Measurements from ENCODE around the gene INO80E.
"Not testable (repeated sequence)": the region's sequence is repeated elsewhere in the genome, so short reads cannot be mapped to it uniquely, and the experiment has no call there.

INO80E gene

DNA sequence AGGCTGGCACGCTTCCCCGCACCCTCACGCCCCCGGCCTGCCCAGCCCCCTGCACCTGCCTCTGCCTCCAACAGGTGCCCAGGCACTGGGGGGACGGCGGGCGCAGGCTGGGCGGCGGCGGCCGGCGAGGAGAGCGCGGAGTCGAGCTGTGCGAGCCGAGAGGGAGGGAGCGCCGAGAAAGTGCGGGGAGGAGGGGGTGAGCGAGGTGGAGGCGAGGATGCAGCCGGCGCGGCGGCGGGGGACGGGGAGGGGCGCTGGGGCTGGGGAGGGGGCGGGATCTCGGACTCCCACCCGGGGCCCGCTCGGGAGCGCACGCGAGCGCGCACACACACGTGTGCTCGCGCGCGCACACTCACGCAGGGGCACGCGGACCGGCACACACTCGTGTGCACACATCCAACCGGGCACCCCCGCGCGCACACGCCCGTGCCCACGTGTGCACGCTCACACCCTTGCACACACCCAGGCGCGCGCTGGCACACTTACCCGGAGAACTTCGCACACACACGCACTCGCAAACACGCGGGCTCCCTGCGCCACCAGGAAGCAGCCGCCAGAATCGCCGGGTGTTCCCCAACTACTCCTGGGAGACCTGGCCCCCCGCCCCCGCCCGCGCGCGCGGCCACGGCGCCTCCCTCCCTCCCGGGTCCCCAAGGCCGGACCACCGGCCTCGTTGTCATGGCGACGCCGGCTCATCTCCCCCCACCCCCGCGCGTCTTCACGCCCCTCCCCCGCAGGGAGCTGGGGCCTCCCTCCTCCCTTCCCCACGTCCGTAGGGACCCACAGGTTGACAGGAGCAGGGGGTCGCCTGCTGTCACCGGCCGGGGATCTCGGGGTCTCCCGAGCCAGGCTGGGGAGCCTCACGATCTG, 15.0 kb downstream of the INO80E start, which contains the start of gene DOC2A:
TSS of gene DOC2A (minus strand) at position 184 of the 870 bp plus-strand sequence. CDS start 805 bp downstream, outside the sequence.
- DNase-seq = peak in 2 of 3 donors; percentile 18 to 43

DNA sequence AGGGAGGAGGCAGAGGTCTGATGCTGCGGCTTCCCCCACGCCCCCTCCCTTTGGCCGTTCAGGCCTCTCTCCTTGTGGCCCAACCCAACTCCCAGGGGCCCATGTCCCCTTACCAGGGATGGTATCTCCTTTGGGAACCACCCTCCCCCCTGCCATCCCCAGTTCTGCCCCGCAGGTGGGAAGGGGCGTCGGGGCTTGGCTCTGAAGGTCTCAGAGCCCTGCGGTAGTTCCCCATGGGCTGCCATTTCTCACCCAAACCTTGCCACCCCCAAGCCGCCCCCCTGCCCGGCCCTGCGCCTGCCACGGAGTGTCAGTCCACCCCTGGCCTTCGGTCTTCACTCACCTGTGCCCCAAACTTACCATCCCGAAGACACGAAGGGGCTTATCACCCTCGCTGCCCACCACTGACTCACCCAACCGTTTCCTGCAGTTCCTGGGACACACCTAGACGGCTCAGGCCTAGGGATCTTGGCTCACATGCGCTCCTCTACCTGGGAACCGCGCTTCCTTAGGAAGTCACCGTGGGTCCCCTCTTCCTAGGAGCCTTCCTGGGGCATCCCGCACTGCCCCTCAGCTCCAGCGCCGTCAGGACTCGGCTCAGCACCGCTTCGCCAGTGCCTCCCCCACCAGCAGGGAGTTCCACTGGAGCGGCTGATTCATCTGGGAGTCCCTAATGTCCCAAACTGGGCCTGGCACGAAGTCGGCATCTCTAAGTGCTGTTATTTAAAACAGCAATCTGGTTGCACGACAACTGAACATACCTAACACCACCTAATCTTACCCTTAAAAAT, 15.9 kb downstream of the INO80E start:
- DNase-seq = no peak

DNA sequence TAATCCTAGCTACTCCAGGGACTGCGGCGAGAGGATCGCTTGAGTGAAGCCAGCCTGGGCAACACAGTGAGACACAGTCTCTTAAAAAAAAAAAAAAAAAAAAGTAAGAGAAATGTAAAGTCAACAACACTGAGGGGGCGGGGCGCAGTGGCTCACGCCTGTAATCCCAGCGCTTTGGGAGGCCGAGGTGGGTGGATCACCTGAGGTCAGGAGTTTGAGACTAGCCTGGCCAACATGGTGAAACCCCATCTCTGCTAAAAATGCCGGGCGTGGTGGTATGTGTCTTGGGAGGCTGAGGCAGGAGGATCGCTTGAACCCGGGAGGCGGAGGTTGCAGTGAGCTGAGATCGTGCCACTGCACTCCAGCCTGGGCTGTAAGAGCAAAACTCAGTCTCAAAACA, 16.6 kb downstream of the INO80E start:
- DNase-seq = not testable (repeated sequence)

DNA sequence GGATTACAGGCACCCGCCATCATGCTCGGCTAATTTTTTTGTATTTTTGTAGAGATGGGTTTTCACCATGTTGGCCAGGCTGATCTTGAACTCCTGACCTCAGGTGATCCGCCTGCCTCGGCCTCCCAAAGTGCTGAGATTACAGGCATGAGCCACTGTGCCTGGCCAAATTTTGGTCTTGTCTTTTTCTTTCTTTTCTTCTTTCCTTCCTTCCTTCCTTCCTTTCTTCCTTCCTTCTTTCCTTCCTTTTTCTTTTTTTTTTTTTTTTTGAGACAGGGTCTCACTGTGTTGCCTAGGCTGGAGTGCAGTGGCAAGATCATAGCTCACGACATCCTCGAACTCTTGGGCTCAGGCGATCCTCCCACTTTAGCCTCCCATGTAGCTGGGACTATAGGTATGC, 19.4 kb downstream of the INO80E start:
- not testable (repeated sequence) for DNase-seq

DNA sequence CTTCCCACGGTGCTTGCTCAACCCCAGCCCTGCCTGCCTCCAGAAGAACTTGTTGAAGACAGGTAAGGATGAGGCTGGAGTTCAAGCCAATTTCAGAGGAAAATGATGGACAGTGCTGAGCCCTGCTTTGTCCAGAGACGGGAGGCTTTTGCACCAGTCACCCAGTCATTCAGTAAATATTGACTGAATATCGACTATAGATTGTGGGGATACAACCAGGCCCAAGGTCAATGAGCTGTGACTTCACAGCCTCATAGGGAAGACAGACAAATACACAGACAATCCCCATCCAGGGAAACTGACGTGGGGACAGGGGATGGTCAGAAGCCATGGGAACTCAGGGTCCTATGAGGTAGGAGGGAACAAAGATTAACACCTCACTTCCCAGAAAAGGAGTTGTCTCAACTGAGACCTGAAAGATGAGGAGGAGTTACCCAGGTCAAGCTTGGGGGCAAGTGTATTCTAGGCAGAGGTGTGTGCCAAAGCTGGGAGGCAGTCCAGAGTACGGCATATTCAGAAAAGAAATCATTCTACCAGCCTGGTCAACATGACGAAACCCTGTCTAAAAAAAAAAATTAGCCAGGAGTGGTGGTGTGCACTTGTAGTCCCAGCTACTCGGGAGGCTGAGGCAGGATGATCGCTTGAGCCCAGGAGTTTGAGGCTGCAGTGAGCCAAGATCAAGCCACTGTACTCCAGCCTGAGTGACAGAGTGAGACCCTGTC, 20.7 kb downstream of the INO80E start:
- no peak for DNase-seq

DNA sequence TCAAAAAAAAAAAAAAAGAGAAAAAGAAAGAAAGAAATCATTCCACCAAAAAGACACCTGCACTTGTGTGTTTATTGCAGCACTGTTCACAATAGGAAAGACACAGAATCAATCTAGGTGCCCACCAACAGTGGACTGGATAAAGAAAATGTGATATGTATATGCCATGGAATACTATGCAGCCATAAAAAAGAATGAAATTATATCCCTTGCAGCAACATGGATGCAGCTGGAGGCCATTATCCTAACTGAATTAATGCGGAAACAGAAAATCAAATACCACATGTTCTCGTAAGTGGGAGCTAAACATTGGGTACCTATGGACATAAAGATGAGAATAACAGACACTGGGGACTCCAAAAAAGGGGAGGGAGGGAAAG, 21.2 kb downstream of the INO80E start:
- DNase-seq = no peak

DNA sequence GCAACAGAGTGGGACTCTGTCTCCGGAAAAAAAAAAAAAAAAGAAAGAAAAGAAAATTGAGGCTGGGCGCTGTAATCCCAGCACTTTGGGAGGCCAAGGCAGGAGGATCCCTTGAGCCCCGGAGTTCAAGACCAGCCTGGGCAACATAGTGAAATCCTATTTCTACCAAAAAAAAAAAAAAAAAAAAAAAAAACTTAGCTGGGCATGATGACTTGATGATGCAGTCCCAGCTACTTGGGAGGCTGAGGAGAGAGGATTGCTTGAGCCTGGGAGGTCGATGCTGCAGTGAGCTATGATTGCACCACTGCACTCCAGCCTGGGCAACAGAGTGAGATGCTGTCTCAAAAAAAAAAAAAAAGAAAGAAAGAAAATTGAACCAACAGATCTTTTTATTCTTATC, 21.9 kb downstream of the INO80E start:
- DNase-seq = not testable (repeated sequence)

DNA sequence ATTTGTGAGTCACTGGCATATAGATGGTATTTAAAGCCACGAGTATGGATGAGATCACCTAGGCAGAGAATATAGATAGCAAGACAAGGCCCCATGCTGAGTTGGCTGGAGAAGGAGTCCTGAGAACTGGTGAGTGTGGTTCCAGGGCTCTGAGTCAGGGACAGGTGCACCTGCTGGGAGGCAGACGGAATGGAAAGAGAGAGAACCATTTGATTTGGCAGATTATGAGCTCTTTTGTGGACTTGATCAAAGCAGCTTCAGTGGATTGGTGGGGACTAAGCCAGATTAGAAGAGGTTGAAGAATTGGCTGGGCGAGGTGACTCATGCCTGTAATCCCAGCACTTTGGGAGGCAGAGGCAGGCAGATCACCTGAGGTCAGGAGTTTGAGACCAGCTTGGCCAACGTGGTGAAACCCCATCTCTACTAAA, 22.7 kb downstream of the INO80E start:
- no peak for DNase-seq

DNA sequence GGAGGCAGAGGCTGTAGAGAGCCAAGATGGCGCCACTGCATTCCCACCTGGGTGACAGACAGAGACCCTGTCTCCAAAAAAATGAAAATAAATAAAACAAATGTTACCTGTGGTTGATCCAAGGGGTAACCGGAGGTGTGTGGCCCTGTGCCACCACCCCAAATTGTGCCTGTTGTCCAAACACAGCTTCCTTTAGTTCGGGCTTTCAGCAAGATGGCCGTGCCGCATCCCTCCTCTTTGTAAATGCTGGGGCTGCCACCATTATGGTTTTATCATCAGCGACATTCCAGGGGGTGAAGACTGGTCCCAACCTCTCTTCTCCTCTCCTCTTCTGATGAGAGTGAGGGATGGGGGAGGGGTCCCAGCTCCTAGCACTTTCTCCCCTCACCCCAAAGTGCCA, 26.8 kb downstream of the INO80E start, which contains the start of gene C16orf92:
TSS of gene C16orf92 (plus strand) at position 312 of the 400 bp plus-strand sequence. CDS start 143 bp downstream, outside the sequence.
- no peak for DNase-seq

DNA sequence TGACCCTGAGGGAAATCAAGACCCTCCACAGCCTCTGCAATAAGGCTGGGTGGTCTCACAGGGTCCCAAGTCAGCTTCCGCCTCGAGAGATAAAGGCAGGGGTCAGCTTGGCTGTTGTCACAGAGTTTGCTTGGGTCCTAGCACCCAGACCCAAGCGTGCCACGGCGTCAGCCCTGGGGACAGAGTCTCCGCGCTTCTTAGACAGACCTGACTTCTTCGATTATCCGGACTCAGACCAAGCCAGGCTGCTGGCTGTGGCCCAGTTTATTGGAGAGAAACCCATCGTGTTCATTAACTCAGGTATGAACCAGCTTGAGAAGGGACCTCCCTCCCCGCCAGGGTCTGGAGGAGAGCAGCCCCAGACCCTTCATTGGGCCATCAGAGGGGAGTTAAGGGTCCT, 27.5 kb downstream of the INO80E start:
- no peak for DNase-seq

DNA sequence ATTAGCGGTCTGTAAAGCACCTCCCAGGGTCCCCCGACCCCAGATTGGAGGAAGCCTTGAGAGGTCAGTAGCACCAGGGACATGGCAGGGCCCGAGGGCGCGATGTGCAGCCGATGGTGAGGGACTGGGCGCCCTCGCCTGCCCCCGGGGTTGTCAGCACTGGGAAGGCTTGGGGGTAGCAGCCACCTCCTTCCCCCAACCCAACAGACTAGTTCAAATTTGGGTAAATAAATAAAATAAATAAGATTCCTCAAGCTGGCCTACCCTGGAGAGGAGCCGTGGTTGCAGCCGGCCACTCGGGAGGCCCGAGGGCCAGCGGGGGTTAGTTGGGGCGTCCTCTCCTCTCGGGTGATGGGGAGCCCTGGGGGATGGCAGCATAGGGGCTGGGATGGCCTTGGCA, 28.4 kb downstream of the INO80E start:
- DNase-seq = no peak

DNA sequence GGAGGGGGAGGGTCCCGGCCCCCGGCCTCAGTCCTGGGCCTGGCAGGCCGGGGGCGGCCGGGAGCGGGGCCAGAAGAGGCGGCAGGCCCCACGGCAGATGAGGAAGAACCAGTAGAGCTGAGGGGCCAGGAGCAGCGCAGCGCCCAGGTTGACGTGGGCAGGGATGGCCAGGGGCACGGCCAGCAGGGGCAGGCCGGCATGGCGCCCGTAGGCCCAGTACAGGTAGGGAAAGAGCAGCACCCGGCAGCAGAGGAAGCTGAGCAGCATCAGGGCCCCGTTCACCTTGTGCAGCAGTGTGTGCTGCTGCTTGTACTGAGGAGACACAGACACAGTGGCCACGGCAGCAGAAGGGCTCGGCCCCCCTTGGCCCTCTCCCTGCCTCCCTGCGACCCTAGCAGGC, 29.1 kb downstream of the INO80E start:
- no peak for DNase-seq

DNA sequence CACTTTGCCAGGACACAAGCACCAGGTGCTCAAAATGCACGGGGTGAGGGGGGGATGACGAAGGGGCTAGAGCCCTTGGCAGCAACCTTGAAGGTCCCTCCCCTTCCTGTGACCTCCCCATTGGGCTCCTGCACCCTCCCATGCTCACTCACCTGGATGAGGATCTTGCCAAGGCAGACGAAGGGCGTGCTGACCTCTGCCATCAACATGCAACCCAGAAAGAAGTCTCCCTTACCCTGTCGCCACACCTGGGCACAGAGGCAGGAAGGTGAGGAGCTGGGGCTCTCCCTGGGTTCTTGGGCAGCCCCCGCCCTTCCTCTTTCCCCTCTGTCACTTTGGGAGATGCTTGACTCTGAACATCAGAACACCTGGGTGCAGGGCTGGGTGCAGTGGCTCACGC, 29.5 kb downstream of the INO80E start:
- no peak for DNase-seq

DNA sequence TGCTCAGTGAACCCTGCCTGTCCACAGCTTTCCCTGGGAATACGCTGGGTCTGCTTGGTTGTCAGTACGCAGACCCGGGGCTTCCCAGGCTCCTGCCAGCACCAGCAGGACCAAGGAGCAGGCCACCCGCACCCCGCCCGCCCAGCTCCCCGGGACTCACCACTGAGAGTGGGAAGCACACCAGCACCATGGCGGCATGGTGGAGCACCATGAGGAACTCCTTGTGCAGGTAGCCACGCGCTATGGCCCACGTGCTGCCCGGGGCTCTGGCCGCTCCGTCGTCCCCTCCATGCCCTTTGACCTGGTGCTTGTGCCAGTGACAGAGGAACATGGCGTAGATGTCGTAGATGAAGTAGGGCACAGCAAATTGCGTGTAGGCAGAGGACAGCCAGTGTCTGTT, 30.4 kb downstream of the INO80E start:
- DNase-seq = no peak

DNA sequence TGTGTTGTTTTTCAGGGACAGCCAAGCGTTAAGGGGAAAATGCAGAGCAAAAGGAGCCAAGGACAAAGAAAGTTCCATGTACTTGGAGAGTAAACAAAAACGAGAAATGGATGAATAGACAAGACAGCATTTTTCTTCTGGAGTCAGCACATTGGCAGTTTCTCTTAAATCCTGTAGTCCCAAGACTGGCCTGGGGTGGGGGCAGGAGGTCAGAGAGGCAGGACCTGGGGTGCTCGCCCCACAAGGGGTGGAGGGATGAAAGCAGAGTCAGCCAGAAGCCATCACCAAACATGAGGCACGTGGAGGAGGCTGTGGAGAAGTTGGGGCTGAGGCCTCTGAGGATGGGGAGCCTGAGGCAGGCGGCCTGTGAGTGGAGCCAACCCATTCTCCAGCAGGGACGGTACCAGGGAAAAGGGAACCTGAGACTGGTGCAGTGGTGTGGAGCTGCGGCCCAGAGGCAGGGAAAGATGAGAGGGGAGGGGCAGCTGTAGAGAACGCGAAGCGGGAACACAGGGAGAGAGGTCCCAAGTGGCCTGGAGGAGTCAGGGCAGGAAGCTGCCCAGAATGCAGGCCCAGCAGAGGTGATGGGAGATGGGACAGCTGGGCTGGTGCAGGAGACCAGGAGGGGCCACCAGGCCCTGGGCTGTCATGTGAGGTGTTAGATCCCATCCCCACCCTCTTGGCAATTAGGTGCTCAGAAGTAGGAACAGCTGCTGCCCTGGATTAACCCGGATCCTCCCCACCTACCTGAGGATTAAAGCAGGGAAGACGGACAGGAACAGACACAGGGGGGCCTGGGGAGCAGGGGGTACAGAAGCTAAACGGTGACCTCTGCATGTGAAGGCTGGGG, 31.8 kb downstream of the INO80E start:
- no peak for DNase-seq

DNA sequence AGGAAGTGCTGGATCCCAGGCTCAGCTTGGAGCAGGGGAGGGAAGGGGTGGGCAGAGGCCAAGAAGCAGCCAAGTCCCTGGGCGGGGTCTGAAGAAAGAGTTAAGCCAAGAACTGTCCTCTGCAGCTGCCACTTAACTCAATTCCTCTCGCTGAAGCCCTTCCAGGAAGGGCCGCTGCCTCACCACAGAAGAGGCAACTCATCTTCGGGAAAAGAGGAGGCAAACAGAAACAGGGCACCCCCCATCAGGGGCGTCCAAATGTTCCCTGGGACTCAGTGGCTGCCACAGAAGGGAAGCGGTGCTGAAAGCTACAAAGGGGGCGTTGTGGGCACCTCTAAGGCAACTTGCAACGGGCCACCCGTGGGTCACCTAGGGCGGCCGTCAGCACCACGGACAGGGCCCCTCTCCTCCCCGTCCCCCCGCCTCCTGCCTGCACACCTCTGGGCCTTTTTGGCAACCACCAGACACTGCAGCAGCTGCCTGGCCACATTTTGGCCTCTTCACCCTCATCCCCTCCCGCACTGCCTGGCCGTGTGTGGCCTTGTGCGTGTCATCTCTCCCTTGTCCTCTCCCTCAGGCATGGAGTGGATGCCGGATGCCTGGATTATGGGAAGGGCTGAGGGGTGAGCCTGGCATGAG, 32.5 kb downstream of the INO80E start:
- DNase-seq = peak in 1 of 3 donors; percentile 43

DNA sequence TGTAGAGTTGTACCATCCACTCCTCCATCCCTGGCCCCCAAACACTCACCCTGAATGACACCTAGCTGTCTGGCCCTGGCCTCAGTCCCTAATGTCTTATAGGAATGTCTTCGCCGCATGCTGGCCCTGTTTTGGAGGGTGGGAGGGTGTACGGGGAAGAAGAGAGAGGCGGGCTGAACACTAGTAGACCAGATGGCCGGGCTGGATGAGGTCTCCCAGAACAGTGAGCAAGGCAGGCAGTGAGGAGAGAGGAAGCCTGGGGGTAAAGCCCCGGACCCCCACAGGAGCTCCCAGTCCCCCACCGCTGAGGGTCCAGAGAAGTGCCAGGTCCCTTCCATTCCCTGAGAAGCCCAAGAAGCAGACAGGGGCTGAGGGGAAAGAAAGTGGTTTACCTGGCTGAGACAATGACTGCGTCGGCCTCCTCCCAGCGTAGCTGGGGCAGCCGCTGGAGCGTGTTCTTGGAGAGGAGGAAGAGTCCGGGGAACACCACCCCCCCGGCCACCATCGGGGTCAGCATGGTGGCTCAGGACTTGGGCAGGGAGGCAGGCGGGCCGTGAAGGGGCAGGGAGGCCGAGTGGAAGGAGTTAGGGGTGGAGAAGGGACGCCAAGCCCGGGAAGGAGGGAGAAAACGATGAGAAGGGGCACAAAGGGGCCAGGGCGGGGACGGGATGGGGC, 34.1 kb downstream of the INO80E start:
- DNase-seq = no peak

DNA sequence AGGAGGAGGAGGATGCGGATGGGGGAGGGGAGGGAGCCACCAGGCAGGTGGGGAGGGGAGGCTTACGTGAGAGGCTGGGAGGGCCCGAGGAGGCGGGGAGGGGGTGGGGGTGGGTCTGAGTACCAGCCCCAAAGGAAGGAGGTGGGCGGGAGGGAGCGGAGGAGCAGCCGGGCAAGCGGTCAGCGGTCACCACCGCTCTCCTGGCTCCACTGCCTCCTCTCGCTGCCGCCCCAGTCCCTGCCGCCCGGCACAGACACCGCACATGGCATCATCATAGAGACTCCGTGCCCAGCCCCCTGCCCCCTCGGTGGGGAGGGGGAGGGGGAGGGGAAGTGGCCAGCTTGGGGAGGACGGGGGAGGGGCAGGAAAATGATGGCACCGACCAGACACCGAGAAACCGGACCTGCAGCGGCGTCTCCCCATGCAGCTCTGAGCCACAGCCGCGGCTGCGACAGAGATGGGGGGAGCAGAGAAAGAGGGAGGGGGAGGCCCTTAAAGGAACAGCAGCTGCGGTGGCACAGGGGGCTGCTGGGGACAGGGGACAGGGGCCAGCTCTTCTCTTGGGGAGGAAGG, 34.9 kb downstream of the INO80E start, which contains the start of gene TLCD3B:
TSS of gene TLCD3B (minus strand) at position 431 of the 573 bp plus-strand sequence. CDS start 744 bp downstream, outside the sequence.
- no peak for DNase-seq

DNA sequence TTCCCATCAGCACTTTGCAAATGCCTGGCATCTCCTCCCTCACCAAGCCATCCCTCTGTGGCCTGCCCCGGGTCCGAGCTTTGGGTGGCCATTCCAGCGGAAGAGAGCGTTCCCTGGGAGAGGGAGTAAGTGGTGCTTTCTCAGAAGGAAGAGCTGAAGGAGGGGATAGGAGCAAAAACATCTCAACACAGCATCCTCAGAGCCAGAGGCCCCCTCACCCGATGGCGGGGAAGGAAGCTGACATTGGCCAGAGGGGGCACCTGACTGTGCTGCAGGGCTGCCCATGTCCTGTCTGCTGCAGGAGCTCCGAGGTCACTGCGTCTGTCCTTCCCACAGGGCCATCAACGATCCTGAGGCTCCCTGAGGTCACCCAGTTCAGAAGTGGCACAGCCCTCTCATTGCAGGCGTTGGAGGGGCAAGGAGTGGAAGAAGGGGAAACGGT, 35.5 kb downstream of the INO80E start:
- no peak for DNase-seq

DNA sequence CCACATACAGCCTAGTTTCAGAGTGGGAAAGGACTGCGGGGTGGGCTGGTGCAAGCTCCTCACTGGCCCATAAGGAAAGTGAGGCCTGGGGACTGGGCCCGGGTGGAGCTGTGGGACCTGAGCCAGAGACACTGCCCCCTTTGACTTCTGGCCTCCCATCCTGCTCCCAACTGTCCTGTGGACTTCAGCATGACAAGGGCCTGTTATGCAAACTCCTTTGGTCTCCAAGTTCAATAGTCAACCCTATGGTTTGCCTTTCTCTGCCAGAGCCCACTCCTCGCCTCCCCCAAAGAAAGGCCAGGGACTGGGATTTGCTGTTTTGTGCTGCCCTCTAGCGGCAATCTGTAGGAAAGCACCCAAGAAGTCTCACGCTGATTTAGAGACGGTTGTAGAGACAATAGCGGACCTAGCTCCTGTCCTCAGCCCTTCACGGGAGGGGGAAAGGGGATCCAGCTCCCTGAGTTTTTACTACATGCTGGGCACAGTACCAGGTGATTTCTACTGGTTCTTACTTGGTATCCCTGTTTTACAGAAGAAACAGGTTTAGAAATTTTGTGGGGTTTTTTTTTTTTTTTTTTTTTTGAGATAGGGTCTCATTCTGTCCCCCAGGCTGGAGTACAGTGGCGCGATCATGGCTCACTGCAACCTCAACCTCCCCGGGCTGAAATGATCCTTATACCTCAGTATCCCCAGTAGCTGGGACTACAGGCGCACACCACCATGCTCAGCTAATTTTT, 36.2 kb downstream of the INO80E start:
- peak; percentile 71 to 81 (median 75) for DNase-seq
